Inflammatory macrophage treated with lipopolysaccharide for 1 hour (primary cell): Measurements from ENCODE around the gene PRKAR2A.

Source experiments
- DNase-seq, 2 donors: peaks; one replicate each; pipeline ENCODE4 v3.0.0-alpha.2; 2020 to 2022

The PRKAR2A gene

DNA sequence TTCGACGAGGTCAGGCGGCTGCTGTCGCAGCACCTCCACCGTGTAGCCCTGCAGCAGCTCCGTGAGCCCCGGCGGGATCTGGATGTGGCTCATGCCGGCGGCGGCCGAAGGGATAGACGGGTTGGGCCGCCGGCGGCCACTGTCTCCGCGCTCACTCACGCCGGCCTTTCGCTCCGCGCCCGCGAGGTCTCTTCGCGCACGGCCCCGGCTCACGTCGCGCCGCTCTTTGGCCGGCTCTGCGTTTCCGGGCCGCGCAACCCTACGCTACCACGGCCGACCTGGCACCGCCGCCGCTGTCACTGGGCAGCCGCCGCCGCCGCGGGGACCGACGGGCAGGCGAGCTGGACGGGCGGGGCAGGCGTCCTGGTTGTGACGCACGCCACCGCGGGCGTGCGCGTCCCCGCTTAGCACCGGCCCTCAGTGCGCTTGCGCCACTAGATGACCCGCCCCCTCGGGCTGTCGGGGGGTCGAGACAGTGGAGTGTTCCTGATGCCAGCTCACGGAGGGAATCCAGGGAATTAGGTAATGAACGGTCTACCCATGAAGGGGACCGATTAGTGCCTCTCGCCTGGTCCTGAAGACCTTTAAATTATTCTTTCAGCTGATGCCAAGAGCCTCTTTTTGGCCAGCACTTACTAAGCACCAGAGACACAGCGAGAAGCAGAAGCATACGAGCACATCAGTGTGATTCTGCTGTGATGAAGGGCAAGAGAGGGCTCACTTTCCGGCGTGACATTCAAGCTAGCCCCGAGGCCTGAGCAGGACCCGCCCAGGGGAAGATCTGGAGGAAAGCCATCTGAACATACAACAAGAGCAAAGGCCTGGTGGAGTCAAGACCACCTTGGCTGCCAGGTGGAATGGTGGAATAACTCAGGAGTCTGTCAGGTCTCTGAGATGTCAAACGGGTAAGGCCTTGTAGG, at the start of gene PRKAR2A:
Gene PRKAR2A (minus strand): TSS at position 371 of the 920 bp plus-strand sequence. CDS start 278 bp downstream, at position 93.
- DNase-seq = peak; percentile 84 to 88

GRCh38 chr3:48896936-48897335, 49.3 kb upstream of the PRKAR2A start:
- DNase-seq = peak; percentile 30 to 60

GRCh38 chr3:48894516-48894915, 46.8 kb upstream of the PRKAR2A start:
- no peak for DNase-seq

GRCh38 chr3:48891606-48892005, 43.9 kb upstream of the PRKAR2A start:
- DNase-seq = no peak

GRCh38 chr3:48885753-48886152, 38.1 kb upstream of the PRKAR2A start:
- DNase-seq = no peak

- no peak for DNase-seq
These were observed 34.0 kb upstream of the PRKAR2A start for GRCh38 chr3:48881652-48882114.

- DNase-seq = no peak
These were observed 33.3 kb upstream of the PRKAR2A start for GRCh38 chr3:48881006-48881405.

- DNase-seq = no peak
These were observed 32.3 kb upstream of the PRKAR2A start for GRCh38 chr3:48879994-48880377.

- peak; percentile 57 to 77 for DNase-seq
These were observed 31.8 kb upstream of the PRKAR2A start for GRCh38 chr3:48879307-48879993.

- peak; percentile 58 to 80 for DNase-seq
These were observed 30.0 kb upstream of the PRKAR2A start for GRCh38 chr3:48877671-48878070.

DNA sequence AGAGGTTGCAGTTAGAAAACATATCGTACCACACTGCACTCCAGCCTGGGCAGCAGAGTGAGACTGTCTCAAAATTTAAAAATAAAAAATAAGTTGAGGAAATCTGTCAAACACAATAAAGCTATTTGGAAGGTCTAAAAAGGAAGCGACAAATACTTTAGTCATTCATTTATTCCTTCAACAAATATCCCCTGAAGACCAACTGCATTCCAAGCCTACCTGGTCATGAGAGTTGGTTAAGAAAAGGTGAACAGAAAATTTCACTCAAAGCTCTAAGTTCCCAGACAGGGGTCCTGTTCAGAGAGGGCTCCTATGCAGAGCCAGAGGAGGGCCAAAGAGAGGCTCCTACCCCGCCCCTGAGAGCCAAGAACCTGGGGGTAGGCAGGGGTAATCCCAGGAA, 15.4 kb upstream of the PRKAR2A start:
- DNase-seq = no peak

- no peak for DNase-seq
These were observed 11.5 kb upstream of the PRKAR2A start for GRCh38 chr3:48859206-48859605.

DNA sequence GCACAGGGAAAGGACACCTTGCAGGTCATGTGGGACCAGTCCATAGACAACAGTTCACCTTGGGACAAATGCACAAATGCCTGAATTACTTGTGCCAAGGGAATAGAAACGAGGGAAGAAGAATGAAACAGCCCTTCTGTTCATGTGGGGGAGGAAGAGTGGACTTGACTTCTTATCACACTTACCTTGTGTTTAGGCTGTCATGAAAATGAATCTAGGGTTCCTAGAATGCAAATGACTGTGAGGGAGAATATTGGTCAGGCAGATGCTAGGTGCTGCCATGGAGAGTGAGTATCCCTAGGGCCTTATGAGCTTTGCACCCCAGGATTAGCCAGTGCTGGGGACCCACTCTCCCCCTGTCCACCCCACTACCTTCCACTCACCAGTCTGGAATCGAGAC, 11.0 kb upstream of the PRKAR2A start:
- no peak for DNase-seq

DNA sequence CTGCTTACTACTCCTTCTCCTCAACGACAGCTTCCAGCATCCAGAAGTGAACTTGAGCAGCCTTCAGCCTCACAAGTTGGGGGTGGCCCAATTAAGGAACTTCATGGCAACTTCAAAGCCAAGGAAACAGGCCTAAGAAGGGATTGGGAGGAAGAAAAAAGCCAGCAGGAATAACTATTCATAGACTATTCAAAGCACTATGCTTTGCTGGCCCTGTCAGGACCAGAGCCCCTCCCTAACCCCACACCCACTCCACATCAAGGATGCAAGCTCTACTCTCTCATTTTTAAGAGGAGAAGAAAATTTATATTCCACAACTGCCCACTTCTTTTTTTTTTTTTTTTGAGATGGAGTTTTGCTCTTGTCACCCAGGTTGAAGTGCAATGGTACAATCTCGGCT, 10.0 kb upstream of the PRKAR2A start:
- no peak for DNase-seq

DNA sequence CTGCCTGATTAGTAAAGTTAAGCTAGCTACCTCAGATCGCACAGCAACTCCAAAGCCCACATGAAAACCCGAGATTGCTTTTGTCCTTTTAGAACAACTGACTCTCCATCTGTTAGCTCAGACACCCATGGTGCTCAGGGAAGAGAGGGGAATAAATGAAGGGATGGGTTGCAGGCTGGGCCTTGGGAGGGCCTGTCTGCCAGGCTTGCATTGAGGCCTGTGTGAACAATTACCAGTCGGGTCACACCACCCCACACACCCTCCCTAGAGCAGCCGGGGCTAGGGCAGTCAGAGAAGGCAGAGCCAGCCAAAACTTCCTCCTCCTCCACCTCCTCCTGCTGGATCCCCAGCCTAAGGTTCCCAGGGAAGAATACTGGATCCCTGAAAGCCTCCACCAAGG, 8.8 kb upstream of the PRKAR2A start:
- no peak for DNase-seq

- no peak for DNase-seq
These were observed 8.2 kb upstream of the PRKAR2A start for GRCh38 chr3:48855681-48856447.

DNA sequence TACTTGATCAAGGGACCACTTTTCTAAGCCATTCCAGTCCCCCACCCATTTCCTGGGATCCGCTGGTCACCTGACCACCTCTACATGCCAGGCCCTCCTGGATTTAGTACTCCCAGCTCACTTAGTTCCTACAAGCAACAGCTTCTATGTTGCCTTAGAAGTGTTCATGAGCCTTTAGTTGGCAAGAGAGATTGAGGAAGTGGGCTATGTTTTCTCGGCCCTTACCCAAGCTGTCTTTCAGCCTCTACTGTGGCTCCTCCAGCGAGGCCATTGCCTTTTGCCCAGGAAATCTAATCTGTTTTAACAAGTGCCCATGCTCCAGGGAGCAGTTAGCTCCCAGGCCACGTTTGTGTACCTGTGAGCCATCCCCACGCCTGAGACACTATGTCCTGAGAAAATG, 4.5 kb upstream of the PRKAR2A start:
- no peak for DNase-seq

- no peak for DNase-seq
These were observed 3.7 kb upstream of the PRKAR2A start for GRCh38 chr3:48851407-48851806.

DNA sequence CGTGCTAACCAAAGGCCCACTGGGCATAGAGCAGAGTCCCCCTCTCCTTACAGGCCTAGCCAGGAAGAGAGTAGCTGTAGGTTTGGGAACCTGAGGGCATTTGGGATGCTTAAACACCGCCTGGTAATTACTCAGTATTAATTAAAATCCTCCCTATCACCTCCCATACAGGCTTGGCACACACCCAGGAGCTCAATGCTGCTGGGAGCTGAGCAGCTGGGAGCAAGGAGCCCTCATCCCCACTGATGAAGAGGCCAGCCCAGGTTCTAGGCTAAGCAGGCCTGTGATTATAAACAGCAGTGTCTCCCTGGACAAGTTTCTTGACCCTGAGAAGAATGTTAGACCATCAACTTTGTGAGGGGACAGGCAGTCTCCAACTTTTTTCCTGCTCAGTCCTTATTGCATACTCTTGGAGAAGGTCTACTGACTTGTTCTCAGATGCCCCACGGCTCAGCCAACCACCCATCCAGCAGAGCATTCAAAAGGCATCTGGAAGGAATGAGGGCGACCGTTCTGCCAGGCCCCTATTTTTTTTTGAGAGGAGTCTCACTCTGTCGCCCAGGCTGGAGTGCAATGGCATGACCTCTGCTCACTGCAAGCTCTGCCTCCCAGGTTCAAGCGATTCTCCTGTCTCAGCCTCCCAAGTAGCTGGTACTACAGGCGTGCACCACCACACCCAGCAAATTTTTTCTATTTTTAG, 1.3 kb upstream of the PRKAR2A start:
- no peak for DNase-seq

DNA sequence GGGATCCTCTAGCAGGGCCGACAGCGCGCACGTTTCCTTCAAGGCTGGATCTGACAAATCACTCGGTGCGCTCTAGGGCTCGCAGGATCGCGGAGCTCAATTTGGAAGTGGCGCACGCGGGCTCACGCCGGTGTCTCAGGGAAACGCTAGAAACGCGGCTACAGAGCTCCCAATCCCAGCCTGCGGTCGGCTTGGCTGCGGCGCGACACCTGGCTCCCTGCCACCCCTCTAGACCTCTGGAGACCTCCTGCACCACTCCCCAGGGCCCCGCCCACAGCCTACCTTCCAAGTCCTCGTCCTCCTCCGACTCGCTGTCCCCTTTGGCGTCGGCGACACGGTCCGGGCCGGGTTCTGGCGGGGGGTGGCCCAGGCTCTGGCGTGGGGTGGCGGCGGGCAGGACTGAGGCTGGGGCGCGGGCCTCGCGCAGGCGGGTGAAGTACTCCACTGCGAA, 596 bp downstream of the PRKAR2A start:
- peak; percentile 32 to 57 for DNase-seq

DNA sequence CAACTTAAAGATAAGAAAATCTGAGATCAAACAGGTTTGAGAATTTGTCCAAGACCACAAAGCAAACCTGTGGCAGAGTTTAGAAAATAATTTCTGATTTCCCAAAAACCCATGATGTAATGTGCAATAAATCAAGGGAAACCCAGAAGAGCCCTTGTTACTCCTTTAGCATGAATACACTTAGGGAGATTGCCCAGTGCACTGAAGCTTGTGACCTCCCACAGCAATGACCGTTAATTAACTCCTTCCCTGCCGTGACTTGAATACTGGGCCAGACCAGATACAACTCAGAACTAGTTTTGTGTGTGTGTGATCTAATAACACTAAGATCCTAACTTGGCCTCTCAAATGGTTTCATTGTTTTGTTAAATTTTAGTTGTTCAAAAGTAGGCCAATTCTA, 2.5 kb downstream of the PRKAR2A start:
- DNase-seq = peak; percentile 31 to 45

- DNase-seq = no peak
These were observed 10.5 kb downstream of the PRKAR2A start for GRCh38 chr3:48837163-48837562.
